Stimulated activated CD8-positive, alpha-beta memory T cell treated with anti-CD3 and anti-CD28 coated beads, Interleukin-15, amount 100 ng/mL, for 4 hours (primary cell): ENCODE measurements around the gene GPR146.
A peak's percentile ranks its signal among the peaks of the same experiment; 100 is the strongest.
"Not testable (repeated sequence)": the region's sequence is repeated elsewhere in the genome, so short reads cannot be mapped to it uniquely, and the experiment has no call there.

Experiments used
- DNase-seq, 2 donors: peaks; one replicate each; pipeline ENCODE4 v3.0.0-alpha.2; 2020; ENCODE audit warnings: low read depth in 2 of 2

GPR146 gene

DNA sequence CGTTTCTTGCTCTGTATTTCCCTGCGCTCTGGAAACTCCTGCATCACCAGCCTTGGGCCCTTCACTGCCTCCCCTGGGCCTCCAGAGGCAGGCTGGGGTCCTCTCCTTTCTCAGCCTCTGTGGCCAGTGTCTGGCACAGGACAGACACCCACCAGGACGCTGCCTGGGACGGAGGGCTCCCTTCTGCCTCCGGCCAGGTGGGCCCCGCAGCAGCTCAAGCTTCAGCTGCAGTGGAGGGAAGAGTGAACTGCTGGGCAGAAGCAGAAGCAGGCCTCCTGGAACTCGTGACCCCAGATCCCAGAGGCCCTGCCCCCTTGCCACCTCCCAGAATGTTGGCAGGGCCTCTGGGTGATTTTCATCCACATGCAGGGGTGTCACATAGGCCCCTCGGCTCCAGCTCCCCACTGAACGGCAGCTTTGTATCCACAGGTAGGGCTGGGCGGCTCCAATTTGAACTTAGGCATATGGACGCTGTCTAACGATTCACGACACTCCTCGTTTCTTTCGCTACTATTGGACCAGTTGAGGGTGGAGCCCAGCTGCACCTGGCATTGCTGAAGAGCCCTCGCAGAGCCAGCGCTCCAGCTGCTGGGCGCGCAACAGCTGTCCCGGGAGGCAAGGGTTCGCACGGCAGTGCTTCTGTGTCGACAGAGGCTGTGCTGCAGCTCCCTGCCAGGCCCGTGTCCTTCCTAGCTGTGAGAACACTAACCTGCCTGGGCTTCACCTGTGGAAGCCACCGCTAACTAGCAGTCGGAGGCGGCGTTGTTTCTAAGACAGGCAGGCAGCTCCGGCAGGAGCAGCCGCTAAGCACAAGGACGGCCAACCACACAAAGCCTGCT, 18.4 kb upstream of the GPR146 start:
- DNase-seq: no peak

DNA sequence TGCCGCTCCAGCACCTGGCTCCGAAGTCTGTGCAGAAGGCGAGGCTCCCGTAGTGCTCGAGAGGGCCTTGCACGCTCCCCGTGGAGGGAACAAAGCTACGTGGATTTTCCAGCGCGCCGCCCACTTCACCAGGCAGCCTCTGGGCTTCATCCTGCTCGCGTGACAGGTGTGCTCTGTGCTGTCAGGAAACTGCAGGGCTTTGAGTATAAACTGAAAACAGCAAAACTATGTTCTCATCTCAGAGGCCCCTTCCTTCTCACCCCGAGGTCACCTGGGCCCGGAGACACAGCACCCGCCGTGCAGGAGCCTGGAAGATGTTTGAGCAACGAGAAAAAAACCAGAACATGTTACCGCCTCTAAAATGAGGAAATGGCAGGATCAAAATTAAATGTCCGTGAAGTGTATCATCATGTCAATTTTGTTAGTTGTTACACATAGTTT, 17.6 kb upstream of the GPR146 start:
- no peak for DNase-seq

DNA sequence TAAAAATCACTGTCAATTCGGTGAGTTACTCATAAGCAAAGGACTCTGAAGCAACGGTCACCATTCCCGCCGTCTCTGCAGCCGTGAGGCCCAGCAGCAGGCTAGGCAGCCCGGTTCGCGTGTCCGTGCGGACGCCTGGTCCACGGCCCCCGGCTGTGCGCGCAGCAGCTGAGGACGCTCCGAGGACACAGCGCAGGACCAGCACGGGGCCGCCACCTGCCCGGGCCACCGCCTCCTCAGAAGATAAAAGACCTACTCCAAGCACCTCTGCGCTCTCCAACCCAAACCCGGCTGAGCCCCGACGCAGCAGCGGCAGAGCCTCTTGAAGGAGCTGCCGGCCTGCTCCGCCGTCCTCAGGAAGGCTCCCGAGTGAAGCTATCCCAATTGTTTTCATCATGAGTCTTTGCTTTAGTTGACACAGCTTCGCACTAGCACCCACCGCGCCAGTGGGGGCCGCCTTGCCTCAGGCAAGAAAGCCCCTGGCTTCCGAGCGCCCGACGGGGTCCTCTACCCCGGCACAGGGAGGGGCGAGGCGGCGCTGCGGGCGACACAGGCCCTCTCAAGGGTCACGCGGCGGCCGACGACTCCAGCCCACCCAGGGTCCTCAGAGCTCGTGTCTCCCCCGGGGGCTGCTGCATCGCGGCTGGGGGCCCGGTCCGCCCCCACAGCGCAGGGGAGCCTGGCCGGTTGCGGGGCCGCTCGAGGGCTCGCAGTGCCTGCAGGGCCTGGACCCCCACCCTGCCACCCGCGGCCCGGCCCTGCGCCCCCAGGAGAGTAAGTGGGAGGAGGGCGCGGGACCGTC, 16.9 kb upstream of the GPR146 start:
- no peak for DNase-seq

DNA sequence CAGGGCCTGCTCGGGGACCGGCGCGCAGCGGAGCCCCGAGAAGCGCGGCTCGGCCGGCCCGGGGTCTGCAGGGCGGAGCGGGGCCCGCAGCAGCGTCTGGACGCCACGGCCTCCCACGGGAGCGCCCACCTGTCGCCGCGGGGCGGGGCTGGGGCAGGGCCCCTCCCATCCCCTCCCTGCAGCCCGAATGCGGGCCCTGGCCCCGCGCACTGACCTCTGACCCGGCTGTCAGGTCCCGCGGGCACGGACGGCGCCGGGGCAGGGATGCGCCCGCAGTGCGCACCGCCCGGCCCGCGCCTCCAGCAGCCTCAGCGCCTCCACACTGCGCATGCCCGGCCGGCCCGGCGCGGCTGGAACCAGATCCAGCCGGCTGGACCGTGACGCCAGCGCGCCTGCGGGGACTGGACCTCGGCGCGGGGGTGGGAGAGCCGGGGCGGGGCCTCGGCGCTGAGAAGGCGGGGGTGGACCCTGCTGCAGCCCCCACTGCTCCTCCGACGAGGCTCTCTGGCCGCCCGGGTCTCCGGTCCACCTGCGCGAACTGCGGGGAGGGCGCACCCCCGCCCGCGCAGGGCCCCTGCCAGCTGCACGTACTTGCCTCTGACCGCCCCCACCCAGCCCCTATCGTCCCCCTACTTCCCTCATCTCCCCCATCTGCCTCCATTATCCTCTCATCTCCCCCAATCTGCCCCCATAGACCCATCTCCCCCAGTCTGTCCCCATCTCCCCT, 16.1 kb upstream of the GPR146 start:
- peak; percentile 53 to 63 for DNase-seq

- peak; percentile 26 to 44 for DNase-seq
Measured at GRCh38 chr7:1028775-1029636, 15.3 kb upstream of the GPR146 start.

GRCh38 chr7:1029637-1030443, 14.5 kb upstream of the GPR146 start:
- no peak for DNase-seq

DNA sequence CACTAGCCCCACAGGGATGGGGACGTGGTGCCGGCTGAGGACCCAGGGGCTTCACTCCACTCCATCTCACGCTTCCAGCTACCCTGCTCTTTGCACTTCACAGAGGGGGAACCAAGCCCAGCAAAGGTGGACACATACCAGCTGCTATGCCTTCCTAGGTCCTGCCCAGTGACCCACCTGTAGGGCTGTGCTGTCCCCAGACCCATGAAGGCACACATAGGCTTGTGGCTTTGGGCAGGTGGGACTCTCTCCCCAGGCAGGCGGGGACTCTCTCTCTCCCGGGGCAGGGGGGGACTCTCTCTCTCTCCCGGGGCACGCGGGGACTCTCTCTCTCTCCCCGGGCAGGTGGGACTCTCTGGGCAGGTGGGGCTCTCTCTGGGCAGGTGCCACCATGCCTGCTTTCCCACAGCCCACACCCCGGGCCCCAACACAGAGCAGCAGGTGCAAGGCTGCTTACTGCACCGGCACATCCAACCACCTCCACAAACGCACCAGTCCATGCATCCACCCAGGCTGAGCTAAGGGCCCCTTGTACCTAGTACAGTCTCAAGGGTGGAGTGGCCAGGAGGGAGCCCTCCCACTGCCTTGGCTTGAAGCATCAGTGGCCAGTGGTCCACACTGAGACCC, 13.8 kb upstream of the GPR146 start:
- no peak for DNase-seq

DNA sequence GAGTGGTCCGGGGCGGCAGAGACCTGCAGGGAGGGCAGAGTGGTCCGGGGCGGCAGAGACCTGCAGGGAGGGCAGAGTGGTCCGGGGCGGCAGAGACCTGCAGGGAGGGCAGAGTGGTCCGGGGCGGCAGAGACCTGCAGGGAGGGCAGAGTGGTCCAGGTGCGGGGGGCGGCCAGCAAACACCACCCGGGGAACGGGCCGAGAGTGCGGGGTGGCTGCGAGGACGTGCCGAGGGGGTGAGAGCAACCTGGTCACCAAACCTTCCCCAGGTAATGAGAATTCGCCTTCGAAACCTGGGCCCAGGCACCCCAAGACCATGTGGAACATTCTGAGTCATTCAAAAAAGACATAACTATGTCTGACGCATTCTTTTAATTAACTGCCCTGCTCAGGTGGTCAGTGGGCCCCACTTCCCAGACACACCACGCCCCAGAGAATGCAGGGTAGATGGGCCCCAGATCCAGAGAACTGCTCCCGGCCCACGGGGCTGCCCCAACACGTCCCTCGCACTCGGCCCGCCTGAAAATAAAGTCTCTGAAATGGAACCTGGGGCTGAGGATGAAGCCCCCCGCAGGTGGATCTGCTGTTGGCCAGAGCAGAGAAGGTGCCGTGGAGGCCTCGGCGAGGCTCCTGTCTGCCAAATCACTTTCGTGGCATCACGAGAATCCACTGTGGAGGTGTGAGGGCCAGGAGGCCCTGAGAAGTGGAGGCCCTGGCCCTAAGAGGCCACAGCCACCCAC, 12.5 kb upstream of the GPR146 start:
- DNase-seq: no peak

GRCh38 chr7:1032536-1033181, 11.7 kb upstream of the GPR146 start:
- DNase-seq: no peak

DNA sequence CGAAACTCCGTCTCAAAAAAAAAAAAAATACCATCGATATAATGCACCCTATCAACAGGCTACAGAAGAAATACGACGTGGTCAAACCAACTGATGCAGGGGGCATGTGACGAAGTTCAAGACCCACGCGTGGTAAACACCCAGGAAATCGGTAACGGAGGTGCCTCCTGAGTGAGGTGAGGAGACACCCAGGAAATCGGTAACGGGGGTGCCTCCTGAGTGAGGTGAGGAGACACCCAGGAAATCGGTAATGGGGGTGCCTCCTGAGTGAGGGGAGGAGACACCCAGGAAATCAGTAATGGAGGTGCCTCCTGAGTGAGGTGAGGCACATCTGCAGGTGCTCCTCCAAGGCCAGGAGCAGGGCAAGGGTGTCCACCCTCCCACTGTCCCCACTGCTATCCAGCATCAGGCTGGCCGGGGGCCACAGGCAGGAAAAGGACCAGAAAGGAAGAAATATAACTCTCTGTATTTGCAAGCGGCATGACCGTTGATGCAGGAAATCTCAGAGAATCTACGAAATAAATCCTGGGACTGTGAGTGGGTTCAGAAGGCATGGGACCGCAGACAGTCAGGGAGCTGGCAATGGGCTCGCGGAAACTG, 10.7 kb upstream of the GPR146 start:
- no peak for DNase-seq

- DNase-seq: not testable (repeated sequence)
Measured at GRCh38 chr7:1034769-1035168, 9.6 kb upstream of the GPR146 start.

DNA sequence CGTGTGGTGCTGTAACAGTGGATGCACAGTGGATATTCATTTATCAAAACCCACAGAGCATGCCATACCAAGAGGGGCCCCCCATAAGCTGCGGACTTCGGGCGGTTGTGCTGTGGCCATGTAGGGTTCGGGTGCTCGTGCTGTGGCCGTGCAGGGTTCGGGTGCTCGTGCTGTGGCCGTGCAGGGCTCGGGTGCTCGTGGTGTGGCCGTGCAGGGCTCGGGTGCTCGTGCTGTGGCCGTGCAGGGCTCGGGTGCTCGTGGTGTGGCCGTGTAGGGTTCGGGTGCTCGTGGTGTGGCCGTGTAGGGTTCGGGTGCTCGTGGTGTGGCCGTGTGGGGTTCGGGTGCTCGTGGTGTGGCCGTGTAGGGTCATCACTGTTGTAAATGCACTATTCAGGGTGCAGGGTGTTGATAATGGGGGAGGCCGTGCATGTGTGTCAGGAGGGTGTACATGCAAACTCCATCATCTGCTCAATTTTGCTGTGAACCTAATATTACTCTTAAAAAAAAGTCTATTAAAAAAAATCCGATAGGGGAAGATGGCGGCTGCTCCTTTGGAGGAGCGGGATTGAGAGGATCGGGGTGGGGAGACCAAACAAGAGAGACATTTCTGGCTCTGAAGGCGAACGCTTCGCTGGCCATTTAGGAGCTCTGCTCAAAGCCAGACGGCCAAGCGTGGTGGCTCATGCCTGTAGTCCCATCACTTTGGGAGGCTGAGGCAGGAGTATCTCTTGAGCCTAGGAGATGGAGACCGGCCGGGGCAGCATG, 8.0 kb upstream of the GPR146 start:
- not testable (repeated sequence) for DNase-seq

- DNase-seq: not testable (repeated sequence)
Measured at GRCh38 chr7:1040233-1040632, 4.1 kb upstream of the GPR146 start.

GRCh38 chr7:1040790-1041189, 3.6 kb upstream of the GPR146 start:
- no peak for DNase-seq

DNA sequence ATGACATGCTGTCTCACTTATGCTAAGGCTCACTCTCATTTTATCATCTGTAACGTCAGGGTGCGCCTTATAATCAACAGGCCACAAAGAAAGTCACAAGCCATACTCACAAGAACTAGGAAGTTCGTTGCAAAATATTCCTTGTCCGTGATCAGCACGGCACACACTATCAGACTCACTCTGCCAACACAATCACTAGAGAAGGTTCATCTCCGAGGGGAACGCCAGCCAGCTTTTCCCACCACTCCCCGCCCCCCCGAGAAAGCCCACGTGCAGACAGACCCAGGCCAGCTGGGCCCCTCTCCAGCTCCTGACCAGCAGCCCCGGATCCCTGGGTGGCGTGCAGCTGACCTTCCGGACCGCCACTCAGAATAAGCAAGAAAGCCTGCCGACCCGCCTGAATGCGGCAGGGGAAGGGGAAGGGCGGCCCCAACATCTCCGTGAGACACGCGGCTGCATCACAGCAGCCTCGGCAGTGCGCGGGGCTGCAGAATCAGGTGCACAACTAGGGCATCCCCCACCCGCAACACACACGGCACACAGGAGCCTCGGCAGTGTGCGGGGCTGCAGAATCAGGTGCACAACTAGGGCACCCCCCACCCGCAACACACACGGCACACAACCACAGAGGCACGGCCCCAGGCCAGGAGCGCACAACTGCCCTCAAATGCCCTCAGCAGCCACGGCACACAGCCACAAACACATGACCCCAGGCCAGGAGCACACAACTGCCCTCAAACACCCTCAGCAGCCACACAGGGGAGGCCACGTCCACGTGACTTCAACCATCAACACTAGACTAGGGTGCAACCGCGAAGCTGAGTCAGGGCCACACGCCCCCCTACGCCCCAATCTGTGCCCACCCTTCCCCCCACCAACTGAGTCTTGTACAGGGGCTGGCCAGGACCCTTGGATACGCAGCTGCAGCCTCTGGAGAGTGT, 2.5 kb upstream of the GPR146 start:
- peak in 1 of 2 donors; percentile 9 for DNase-seq

DNA sequence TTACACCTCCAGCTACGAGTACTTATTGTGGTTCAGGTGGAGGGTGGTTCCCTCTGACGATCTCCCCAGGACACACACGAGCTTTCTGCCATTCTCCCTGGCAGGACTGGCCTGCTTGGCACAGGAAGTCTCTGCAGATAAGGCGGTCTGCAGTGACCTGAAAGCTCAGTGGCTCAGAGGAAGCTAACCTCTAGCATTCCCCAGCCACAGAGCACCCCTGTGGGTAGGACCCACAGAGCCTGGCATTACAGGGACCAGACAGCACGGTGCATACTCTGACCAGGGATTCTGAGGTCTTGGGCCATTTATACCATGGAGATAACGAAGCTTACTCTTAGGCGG, 1.9 kb upstream of the GPR146 start:
- DNase-seq: no peak
